Type B pancreatic cell (in vitro differentiated cells): ENCODE measurements around the gene TMBIM6. TPM values are rescaled to one million over a fixed set of nuclear protein-coding genes. Genes with fewer than 3 reads are reported as not detected.
A peak's percentile ranks its signal among the peaks of the same experiment; 100 is the strongest.
"Not testable (repeated sequence)": the region's sequence is repeated elsewhere in the genome, so short reads cannot be mapped to it uniquely, and the experiment has no call there.

ENCODE experiments used
- DNase-seq: peaks from one replicate; pipeline ENCODE4 v3.0.0; 2021; ENCODE audit warnings: mixed read lengths; ENCODE audit not compliant: unreplicated experiment; ENCODE audit errors: extremely low spot score
- H3K27ac Mint-ChIP-seq: 2 replicates; pipeline ENCODE4 v1.8.0; 2021; ENCODE audit warnings: mild to moderate bottlenecking, mixed read lengths
- H3K27me3 Mint-ChIP-seq: 2 replicates; pipeline ENCODE4 v1.8.0; 2021; ENCODE audit warnings: mixed read lengths
- H3K36me3 Mint-ChIP-seq: 2 replicates; pipeline ENCODE4 v1.8.0; 2021; ENCODE audit warnings: mixed read lengths
- H3K4me1 Mint-ChIP-seq: one replicate; pipeline ENCODE4 v1.8.0; 2021; ENCODE audit warnings: mixed read lengths; ENCODE audit not compliant: unreplicated experiment
- H3K4me3 Mint-ChIP-seq: 2 replicates; pipeline ENCODE4 v1.8.0; 2021; ENCODE audit warnings: mild to moderate bottlenecking, mixed read lengths
- H3K9me3 Mint-ChIP-seq: 2 replicates; pipeline ENCODE4 v1.8.0; 2021; ENCODE audit warnings: mixed read lengths
- total RNA-seq: library from RNA; stranded (reverse); gene quantifications from 2 replicates; pipeline ENCODE4 v1.2.1, GENCODE V29; 2021; ENCODE audit warnings: low replicate concordance
- TF ChIP-seq, protein P1 (sequence below): fragments of 200-600 bp; sonication (generic); conservative IDR thresholded peaks from 2 replicates; pipeline ENCODE4 v1.5.0; 2021; ENCODE audit warnings: antibody characterized with exemption, mild to moderate bottlenecking

Gene TMBIM6
- total RNA-seq, 1 donor from 2014 or later = 497 TPM

DNA sequence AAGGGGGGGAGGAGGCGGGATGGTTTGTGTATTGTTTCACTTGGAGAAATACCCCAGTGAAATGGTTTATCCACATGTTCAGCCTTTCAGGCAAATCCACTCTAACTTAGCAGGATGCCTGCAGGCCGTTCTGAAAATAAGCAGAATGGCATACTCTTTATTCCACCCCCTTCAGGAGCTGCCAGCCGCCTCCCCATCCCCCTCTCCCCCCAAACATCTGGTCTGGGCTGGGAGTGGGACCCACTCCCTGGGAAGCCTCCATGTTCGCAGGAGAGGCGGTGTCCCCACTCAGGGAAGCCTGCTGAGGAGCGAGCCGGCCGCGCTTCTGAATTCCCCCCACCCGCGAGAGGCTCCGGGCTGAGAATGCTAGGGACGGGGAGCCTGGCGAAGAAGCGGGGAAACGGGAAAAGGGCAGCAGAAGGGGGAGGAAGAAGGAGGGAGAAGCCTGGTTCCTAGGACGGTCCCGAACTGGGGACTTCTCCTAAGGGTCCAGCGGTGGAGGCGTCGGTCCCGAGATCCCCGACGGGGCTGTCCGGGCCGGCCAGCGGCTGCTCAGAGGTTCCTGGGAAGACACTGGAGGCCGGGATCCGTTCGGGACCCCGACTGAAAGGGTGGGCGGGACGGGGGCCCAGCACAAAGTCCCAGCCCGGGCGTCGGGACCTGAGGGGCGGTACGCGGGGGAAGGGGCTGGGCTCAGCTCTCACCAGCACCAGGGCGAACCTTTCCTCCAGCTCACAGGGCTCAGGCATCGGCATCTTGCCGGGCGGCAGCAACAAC is 34.8 kb upstream of the TMBIM6 start:
- H3K4me1 Mint-ChIP-seq = peaks cover 33% of the 10 kb centered on the region
- TF ChIP-seq, protein P1, sequence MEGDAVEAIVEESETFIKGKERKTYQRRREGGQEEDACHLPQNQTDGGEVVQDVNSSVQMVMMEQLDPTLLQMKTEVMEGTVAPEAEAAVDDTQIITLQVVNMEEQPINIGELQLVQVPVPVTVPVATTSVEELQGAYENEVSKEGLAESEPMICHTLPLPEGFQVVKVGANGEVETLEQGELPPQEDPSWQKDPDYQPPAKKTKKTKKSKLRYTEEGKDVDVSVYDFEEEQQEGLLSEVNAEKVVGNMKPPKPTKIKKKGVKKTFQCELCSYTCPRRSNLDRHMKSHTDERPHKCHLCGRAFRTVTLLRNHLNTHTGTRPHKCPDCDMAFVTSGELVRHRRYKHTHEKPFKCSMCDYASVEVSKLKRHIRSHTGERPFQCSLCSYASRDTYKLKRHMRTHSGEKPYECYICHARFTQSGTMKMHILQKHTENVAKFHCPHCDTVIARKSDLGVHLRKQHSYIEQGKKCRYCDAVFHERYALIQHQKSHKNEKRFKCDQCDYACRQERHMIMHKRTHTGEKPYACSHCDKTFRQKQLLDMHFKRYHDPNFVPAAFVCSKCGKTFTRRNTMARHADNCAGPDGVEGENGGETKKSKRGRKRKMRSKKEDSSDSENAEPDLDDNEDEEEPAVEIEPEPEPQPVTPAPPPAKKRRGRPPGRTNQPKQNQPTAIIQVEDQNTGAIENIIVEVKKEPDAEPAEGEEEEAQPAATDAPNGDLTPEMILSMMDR = no peak
- DNase-seq = no peak
- H3K36me3 Mint-ChIP-seq = no peaks in the 10 kb centered on the region
- H3K27ac Mint-ChIP-seq = no peak overlapping the region
- peaks cover 55% of the 10 kb centered on the region for H3K27me3 Mint-ChIP-seq
- H3K4me3 Mint-ChIP-seq = peak overlapping the region; percentile 86
- H3K9me3 Mint-ChIP-seq = no peaks in the 10 kb centered on the region

DNA sequence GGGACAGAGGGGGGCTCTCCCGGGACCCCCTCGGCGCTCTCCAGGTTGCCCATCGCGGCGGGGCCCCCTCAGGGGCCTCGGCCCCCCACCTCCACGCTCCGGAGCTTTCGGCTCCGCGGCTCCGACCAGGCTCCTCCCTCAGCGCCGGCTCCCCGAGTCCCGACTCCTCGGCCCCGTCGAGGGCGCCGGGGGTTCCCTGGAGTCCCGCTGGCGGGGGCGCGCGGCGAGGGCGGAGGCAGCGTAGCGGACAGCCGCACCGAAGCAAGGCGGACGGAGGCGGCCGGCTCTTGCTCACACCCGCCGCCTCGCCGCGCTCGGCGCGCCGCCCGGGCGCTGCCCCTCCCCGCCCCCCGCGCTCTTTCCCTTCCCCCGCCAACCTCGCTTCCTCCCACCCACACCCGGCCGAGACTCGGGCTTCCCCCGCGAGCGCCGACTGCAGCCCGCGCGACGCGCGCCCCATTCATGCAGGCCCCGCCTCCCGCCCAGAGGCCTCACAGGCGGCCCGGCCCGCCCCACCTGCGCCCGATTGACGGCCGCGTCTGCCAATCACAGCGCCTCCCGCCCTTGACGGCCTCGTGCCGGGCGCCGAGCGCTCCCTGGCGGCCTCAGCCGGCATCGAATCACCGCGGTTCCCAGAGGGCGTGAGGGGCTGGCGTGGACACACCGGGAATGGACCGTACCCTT is 34.1 kb upstream of the TMBIM6 start, which contains the start of gene FMNL3:
FMNL3 (minus strand) TSS at position 278 of the 684 bp plus-strand sequence; CDS start at position 53, 225 bp downstream.
- Mint-ChIP-seq H3K4me1 (peaks cover 33% of the 10 kb centered on the region), H3K27ac (no peak within 1 kb of the TSS), H3K9me3 (no peaks in the 10 kb centered on the region), H3K27me3 (peaks cover 61% of the 10 kb centered on the region), H3K4me3 (peak within 1 kb of the TSS; percentile 86), H3K36me3 (no peaks in the 10 kb centered on the region)
- TF ChIP-seq, protein P1 = peak; percentile 97
- peak; percentile 99 for DNase-seq

DNA sequence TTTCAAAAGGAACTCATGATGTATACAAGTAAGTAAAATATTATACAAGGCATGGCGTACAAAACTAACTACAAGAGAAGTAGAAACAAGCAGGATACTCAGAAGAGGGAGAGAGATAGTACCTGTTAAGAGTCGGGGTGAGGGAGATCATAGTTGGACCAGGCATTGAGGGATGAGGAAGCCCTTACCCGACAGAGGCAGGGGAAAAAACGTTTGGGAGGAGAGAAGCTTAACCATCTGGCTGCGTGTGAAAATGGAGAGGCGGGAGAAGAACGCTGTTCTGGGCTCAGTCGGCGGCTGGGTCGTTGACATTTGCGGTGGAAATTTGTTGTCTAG is 33.6 kb upstream of the TMBIM6 start:
- no peak for DNase-seq
- Mint-ChIP-seq H3K4me1 (peaks cover 28% of the 10 kb centered on the region), H3K4me3 (peak overlapping the region; percentile 53), H3K9me3 (no peaks in the 10 kb centered on the region), H3K27ac (no peak overlapping the region), H3K36me3 (no peaks in the 10 kb centered on the region), H3K27me3 (peaks cover 65% of the 10 kb centered on the region)
- TF ChIP-seq, protein P1 = no peak

DNA sequence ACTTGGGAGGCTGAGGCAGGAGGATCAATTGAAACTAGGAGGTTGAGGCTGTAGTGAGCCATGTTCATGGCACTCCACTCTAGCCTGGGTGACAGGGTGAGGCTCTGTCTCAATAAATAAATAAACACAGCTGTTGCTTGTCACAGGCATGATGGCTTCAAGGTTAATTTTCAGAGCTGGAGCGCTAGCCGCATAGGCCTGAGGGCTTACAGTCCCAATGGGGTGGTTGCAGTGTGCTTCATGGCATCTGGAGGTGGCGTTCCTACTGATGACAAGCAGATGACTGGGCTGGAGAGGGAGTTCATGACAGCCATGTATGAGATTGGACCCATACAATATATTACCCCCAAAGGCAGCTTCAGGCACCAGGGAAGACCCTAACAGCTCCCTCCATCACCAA is 32.5 kb upstream of the TMBIM6 start:
- no peak for DNase-seq
- TF ChIP-seq, protein P1 = no peak
- H3K4me3 Mint-ChIP-seq = no peak overlapping the region
- H3K27ac Mint-ChIP-seq = no peak overlapping the region
- no peaks in the 10 kb centered on the region for H3K36me3 Mint-ChIP-seq
- H3K27me3 Mint-ChIP-seq = peaks cover 66% of the 10 kb centered on the region
- H3K9me3 Mint-ChIP-seq = no peaks in the 10 kb centered on the region
- peaks cover 18% of the 10 kb centered on the region for H3K4me1 Mint-ChIP-seq

DNA sequence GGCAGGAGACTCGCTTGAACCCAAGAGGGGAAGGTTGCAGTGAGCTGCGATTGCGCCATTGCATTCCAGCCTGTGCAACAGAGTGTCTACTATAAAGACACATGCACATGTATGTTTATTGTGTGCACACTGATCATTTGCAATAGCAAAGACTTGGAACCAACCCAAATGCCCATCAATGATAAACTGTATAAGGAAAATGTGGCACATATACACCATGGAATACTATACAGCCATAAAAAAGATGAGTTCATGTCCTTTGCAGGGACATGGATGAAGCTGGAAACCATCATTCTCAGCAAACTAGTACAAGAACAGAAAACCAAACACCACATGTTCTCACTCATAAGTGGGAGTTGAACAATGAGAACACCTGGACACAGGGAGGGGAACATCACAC is 27.4 kb upstream of the TMBIM6 start:
- H3K9me3 Mint-ChIP-seq, H3K27ac Mint-ChIP-seq, H3K36me3 Mint-ChIP-seq, DNase-seq, H3K4me3 Mint-ChIP-seq, H3K4me1 Mint-ChIP-seq: not testable (repeated sequence)
- peaks cover 50% of the 10 kb centered on the region for H3K27me3 Mint-ChIP-seq

DNA sequence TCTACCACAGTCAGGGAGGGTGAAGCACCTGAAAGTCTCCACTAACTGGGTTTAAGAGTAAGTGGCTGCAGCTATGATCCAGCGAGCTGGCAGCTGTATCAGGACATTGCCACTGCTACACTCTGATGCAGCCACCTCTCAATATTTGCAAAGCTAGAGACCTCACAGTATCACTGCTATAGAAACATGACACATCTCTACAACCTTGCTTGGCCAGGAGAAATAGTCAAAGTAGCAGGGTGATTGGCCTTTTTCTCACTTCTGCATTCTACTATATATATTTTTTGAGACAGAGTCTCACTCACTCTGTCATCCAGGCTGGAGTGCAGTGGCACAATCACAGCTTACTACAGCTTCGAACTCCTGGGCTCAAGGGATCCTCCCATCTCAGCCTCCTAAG is 24.8 kb upstream of the TMBIM6 start:
- DNase-seq = no peak
- H3K4me1 Mint-ChIP-seq = no peaks in the 10 kb centered on the region
- no peak overlapping the region for H3K4me3 Mint-ChIP-seq
- H3K36me3 Mint-ChIP-seq = no peaks in the 10 kb centered on the region
- H3K27ac Mint-ChIP-seq = no peak overlapping the region
- H3K27me3 Mint-ChIP-seq = peaks cover 36% of the 10 kb centered on the region
- no peaks in the 10 kb centered on the region for H3K9me3 Mint-ChIP-seq
- TF ChIP-seq, protein P1 = no peak

DNA sequence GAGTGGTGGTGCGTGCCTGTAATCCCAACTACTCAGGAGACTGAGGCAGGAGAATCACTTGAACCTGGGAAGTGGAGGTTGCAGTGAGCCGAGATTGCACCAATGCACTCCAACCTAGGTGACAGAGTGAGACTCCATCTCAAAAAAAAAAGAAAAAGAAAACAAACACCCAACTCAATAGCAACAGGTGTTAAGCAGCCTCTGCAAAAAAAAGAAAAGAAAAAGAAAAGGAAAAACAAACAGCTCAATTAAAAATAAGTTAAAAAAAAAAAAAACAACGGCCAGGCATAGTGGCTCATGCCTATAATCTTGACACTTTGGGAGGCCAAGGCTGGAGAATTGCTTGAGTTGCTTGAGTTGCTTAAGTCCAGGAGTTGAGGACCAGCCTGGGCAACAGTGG is 23.6 kb upstream of the TMBIM6 start:
- not testable (repeated sequence) for DNase-seq, H3K36me3 Mint-ChIP-seq, H3K9me3 Mint-ChIP-seq, H3K4me1 Mint-ChIP-seq, H3K27ac Mint-ChIP-seq, H3K4me3 Mint-ChIP-seq
- H3K27me3 Mint-ChIP-seq = peaks cover 30% of the 10 kb centered on the region
